Measurements from ENCODE around the gene MTUS2.

GRCh38 chr13:28817204-28817603 is 2.9 kb upstream of the MTUS2 start:
- TF ChIP-seq CTCF (IDR thresholded peaks at IDR 0.05) (no peak), EP300 (IDR thresholded peaks at IDR 0.05) (no peak)

Measured in suprapubic skin (tissue), 3 donors.